ENCODE measurements around the gene TMCC3. TPM values are rescaled to one million over a fixed set of nuclear protein-coding genes. Genes with fewer than 3 reads are reported as not detected.

Gene TMCC3
- total RNA-seq, 1 experiment from 2014 or later, result 4.0 TPM

- CTCF ChIA-PET, result no interaction called here
- no peaks in the 10 kb centered on the region for H3K9me3 Mint-ChIP-seq (ENCODE audit: low read depth, unreplicated experiment)
Observed at GRCh38 chr12:94687891-94688290, 37.5 kb upstream of the TMCC3 start.

DNA sequence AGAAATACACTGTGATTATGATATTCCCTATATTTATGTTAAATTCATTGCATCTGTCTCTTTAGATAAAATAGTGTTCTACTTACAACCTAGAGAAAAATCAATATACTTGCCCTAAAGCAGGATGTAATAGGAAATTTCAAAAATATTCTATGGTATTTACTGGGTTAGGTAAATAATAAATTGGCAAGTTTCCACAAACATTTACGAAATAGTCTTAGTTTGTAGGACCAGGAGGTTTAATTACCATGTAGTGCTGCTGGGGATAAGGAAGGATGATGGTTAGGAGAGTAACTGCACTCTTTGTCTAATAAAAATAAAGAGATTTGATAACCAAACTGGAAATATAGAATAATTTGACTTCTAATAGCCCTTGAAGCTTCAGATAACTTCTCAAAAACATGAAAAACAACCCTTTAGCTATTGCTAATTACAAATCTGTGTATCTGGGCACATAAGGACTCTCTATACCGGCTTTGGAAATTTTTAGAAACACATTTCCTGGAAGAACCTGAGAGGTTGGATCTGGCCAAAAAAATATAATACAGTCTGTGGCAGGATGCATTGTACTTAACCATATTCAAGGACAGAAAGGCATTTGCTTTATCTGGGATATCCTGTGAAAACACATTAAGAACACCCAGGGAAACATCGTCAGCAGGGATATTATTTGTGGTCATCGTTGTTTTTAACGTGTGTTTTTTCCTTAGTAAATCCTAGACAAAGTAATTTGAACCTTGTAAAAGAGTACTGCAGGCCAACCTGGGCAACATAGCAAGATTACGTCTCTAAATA is 36.7 kb upstream of the TMCC3 start:
- CTCF ChIA-PET, result no interaction called here
- TF ChIP-seq, protein P1, sequence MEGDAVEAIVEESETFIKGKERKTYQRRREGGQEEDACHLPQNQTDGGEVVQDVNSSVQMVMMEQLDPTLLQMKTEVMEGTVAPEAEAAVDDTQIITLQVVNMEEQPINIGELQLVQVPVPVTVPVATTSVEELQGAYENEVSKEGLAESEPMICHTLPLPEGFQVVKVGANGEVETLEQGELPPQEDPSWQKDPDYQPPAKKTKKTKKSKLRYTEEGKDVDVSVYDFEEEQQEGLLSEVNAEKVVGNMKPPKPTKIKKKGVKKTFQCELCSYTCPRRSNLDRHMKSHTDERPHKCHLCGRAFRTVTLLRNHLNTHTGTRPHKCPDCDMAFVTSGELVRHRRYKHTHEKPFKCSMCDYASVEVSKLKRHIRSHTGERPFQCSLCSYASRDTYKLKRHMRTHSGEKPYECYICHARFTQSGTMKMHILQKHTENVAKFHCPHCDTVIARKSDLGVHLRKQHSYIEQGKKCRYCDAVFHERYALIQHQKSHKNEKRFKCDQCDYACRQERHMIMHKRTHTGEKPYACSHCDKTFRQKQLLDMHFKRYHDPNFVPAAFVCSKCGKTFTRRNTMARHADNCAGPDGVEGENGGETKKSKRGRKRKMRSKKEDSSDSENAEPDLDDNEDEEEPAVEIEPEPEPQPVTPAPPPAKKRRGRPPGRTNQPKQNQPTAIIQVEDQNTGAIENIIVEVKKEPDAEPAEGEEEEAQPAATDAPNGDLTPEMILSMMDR (IDR thresholded peaks at IDR 0.05; ENCODE audit: unreplicated experiment), result no peak
- intact Hi-C loops (cut with micrococcal nuclease; ENCODE audit: unreplicated experiment), result no loop called here
- Mint-ChIP-seq H3K27me3 (ENCODE audit: unreplicated experiment) (no peaks in the 10 kb centered on the region), H3K9me3 (ENCODE audit: low read depth, unreplicated experiment) (no peaks in the 10 kb centered on the region), H3K36me3 (ENCODE audit: insufficient read depth, unreplicated experiment) (no peaks in the 10 kb centered on the region), H3K27ac (ENCODE audit: unreplicated experiment) (peak overlapping the region; percentile 28), H3K4me3 (ENCODE audit: low read depth, unreplicated experiment) (no peak overlapping the region), H3K4me1 (ENCODE audit: low read depth, unreplicated experiment) (peaks cover 7% of the 10 kb centered on the region)
- no peak for DNase-seq
- no TSS peak for BruUV-seq (replicated peaks)

More at GRCh38 chr12:94687891-94688290, 37.5 kb upstream of the TMCC3 start:
- Mint-ChIP-seq H3K36me3 (ENCODE audit: insufficient read depth, unreplicated experiment) (no peaks in the 10 kb centered on the region), H3K4me3 (ENCODE audit: low read depth, unreplicated experiment) (no peak overlapping the region), H3K27me3 (ENCODE audit: unreplicated experiment) (no peaks in the 10 kb centered on the region), H3K4me1 (ENCODE audit: low read depth, unreplicated experiment) (peaks cover 7% of the 10 kb centered on the region), H3K27ac (ENCODE audit: unreplicated experiment) (no peak overlapping the region)
- no peak for DNase-seq
- BruUV-seq (replicated peaks), result no TSS peak
- TF ChIP-seq, protein P1 (IDR thresholded peaks at IDR 0.05; ENCODE audit: unreplicated experiment), result no peak
- intact Hi-C loops (cut with micrococcal nuclease; ENCODE audit: unreplicated experiment), result no loop called here

- H3K9me3 Mint-ChIP-seq (ENCODE audit: low read depth, unreplicated experiment), result peaks cover 3% of the 10 kb centered on the region
Observed at GRCh38 chr12:94684416-94685142, 34.2 kb upstream of the TMCC3 start.

GRCh38 chr12:94679554-94680195 is 29.3 kb upstream of the TMCC3 start:
- Mint-ChIP-seq H3K4me3 (ENCODE audit: low read depth, unreplicated experiment) (no peak overlapping the region), H3K27me3 (ENCODE audit: unreplicated experiment) (no peaks in the 10 kb centered on the region), H3K4me1 (ENCODE audit: low read depth, unreplicated experiment) (no peaks in the 10 kb centered on the region), H3K36me3 (ENCODE audit: insufficient read depth, unreplicated experiment) (no peaks in the 10 kb centered on the region), H3K27ac (ENCODE audit: unreplicated experiment) (no peak overlapping the region), H3K9me3 (ENCODE audit: low read depth, unreplicated experiment) (peaks cover 3% of the 10 kb centered on the region)
- TF ChIP-seq, protein P1 (IDR thresholded peaks at IDR 0.05; ENCODE audit: unreplicated experiment), result no peak
- intact Hi-C loops (cut with micrococcal nuclease; ENCODE audit: unreplicated experiment), result no loop called here
- CTCF ChIA-PET, result interaction anchor here (0.6 kb wide), 1 partner anchor 283 kb away, joined by 3 read pairs; no protein-coding TSS in a partner anchor
- no peak for DNase-seq
- no TSS peak for BruUV-seq (replicated peaks)

More at GRCh38 chr12:94684416-94685142, 34.2 kb upstream of the TMCC3 start:
- Mint-ChIP-seq H3K36me3 (ENCODE audit: insufficient read depth, unreplicated experiment) (no peaks in the 10 kb centered on the region), H3K4me3 (ENCODE audit: low read depth, unreplicated experiment) (no peak overlapping the region), H3K4me1 (ENCODE audit: low read depth, unreplicated experiment) (peaks cover 7% of the 10 kb centered on the region), H3K27me3 (ENCODE audit: unreplicated experiment) (no peaks in the 10 kb centered on the region), H3K27ac (ENCODE audit: unreplicated experiment) (no peak overlapping the region)
- DNase-seq, result no peak
- BruUV-seq (replicated peaks), result no TSS peak
- TF ChIP-seq, protein P1 (IDR thresholded peaks at IDR 0.05; ENCODE audit: unreplicated experiment), result no peak
- intact Hi-C loops (cut with micrococcal nuclease; ENCODE audit: unreplicated experiment), result no loop called here
- CTCF ChIA-PET, result no interaction called here
